Activated CD4-positive, alpha-beta T cell treated with anti-CD3 and anti-CD28 coated beads for 24 hours (primary cell): Measurements from ENCODE around the gene SDC3.

ENCODE experiments used
- DNase-seq, 2 donors: peaks; one replicate each; pipeline ENCODE4 v3.0.0-alpha.2; 2020; ENCODE audit warnings: low read depth in 2 of 2

SDC3 gene

DNA sequence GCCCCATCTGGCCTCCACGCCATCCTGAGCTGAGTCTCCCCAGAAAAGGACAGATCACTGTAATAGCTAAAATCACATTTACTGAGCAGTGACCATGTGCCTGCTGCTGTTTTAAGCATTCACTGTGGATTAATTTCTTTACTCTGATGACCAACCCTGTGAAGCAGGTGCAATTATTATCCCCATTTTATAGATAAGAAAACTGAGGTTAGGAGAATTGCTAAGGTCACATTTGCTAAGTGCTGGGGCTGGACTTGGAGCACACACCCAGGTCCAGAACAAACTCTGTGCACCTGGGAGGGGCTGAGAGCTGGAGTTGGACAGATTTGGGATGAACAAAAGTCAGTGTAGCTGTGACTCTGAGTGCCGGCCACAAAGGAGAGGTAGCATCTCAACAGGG lies 58.0 kb downstream of the SDC3 start:
- DNase-seq = no peak

DNA sequence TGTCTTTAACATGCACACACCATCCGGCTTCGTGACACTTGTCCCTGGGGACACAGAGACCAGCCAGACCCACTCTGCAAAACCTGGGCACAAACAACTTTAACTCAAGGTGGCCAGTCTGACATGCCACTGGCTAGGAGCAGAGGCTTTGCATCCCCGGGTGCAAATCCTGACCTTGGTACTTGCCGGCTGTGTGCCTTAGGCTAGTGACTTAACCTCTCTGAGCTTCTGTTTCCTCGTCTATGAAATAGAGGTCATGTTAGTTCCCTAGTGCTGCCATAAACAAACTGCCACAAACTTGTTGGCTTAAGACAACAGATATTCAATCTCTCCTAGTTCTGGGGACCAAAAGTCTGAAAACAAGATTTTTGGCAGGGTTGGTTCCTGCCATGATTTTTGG lies 60.4 kb downstream of the SDC3 start:
- no peak for DNase-seq

- DNase-seq = no peak
Measured at GRCh38 chr1:30847358-30847972, 61.1 kb downstream of the SDC3 start.

GRCh38 chr1:30846587-30846986 lies 62.0 kb downstream of the SDC3 start:
- no peak for DNase-seq

DNA sequence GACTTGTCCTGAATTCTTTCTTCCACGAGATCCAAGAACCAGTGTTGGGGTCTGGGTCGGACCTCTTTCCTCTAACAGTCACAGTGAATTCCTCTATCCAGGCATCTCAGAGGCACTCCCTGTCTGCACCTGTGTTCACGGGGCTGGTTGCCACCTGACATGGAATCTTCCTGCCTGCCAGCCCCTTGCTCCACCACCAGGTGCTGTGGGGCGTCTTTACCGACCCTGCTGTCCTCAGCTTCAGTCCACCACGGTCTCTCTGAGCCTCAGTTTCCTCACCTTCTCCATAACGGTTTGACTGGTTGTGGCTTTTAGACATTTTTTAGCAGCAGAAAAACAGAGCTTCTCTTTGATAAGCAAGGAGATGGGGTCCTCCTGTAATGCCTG lies 62.7 kb downstream of the SDC3 start:
- DNase-seq = no peak

DNA sequence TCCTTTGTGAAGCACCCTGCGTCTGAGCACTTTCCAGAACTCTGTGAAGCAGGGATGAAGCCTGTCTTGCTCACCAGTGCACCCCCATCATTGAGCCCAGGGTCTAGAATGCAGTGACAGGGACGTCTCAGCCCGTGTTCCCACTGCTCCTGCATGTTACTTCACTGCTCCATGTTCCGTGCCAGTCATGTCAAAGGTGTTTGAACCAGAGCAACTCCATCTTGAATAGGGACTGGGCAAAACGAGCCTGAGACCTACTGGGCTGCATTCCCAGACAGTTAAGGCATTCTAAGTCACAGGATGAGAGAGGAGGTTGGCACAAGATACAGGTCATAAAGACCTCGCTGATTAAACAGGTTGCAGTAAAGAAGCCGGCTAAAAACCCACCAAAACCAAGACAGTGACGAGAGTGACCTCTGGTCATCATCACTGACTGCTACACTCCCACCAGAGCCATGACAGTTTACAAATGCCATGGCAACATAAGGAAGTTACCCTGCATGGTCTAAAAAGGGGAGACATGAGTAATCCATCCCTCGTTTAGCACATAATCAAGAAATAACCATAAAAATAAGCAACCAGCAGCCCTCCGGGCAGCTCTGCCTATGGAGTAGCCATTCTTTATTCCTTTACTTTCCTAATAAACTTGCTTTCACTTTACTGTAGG lies 63.2 kb downstream of the SDC3 start:
- DNase-seq = no peak

DNA sequence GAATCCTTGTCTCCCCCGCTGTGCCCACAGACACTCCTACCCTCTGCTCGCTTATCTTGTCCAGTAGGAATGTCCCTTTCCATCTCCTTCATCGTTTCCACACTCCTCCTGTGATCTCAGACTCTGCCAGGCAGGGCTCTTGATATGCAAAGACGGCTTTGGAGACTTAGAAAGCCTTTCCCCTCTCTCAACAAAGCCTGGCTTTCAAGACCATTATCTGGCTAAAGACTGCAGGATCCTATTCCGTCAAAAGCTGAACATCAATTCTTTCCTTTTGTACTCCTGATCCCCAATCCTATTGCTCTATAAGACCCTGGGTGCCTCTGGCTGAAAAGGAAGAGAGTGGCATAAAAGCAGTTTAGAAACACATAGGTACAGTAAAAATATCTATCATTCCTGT lies 63.9 kb downstream of the SDC3 start:
- no peak for DNase-seq

DNA sequence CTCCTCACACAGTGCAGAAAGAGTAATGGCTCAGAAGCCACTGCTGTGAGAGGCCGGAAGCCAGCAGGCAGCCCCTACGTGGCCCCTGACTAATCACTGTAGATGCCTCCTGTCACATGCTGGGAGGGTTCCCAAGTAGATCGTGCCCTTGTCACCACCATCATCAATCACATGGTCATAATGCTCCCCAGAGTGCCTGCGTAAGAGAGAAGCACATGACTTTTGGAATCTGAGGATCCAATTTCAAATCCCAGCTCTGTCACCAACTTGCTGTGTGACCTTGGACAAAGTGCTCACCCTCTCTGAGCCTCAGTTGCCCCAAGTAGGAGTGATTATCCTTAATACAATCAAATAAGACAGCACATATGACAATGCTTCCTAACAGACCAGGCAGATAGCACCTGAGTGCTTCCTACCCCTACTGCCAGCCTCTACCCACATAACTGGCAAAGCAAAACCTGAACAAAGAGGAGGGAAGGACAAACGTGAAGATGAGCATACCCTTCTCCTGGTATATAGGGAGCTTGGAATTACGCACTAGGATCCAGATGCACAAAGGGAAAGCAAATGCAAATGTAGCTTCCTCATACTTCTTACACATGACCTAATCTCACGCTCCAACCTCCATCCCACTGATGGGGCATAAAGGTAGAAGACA lies 65.7 kb downstream of the SDC3 start:
- no peak for DNase-seq

DNA sequence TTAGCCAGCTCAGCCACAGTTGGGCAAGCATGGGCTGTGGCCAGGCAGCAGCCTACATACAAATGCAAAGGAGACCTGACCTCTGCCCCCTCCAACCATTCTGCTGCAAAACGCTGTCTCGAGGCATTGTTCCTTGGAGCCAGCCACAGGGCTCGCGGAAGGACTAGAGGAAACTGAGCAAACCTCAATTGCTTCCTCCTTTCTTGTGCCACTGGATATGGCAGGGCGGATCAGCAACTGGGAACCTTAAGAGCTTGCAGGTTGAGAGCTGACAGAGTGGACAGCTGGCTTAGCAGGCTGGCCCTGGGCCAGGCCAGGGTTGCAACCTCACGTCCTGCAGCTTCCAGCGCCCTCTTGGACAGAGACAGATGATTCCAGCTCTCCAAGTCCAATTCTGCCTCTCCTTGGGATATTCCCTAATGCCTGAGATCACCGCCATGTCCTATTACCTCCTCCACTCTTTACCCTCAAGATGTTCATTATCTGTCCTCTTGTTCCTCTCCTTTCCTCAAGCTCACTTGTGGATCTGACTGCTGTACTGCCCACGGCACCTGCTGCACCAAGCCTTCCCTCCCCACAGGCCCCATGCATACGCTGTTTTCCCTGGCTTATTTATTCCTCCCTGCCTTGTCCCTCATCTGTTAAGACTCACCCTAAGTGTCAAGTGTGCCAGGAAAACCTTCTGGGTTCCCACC lies 67.5 kb downstream of the SDC3 start:
- DNase-seq = no peak

DNA sequence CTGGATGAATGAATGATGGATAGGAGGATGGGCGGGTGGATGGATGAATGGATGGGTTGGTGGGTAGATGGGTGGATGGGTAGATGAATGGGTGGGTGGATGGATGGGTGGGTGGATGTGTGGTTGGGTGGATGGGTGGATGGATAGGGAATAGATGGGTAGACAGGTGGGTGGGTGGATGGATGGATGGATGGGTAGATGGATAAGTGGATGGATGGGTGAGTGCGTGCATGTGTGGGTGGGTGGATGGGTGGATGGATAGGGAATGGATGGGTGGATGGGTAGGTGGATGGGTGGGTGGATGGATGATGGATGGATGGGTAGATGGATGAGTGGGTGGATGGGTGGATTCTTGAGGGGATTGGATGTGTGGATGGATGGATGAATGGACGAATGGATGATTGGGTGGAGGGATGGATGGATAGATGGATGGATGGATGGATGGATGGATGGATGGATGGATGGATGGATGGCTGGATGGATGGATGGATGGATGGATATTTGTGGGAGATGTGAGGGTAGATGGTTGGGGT lies 68.7 kb downstream of the SDC3 start:
- DNase-seq = no peak

- DNase-seq = no peak
Measured at GRCh38 chr1:30838996-30839395, 69.6 kb downstream of the SDC3 start.

- no peak for DNase-seq
Measured at GRCh38 chr1:30837653-30838052, 70.9 kb downstream of the SDC3 start.

- no peak for DNase-seq
Measured at GRCh38 chr1:30834253-30834652, 74.3 kb downstream of the SDC3 start.

DNA sequence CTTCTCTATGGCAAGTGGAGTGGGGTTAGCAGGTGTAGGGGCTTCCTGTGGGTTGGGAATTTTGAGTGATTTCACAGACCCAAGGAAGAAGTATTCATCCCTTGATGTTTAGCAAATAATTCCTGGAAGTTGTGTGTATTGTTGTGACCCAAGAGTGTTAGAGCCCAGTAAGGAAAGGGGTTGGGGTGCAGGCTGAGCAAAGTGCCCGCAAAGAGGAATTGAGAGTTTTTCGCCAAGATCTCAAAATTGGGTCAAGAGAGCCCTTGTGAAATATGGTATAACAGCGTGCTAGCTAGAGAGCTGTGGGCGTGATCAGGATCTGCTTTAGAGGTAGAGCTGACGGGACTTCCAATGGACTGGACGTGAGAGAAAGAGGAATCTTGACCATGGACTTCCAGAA lies 78.0 kb downstream of the SDC3 start:
- no peak for DNase-seq

GRCh38 chr1:30829889-30830288 lies 78.7 kb downstream of the SDC3 start:
- DNase-seq = no peak

DNA sequence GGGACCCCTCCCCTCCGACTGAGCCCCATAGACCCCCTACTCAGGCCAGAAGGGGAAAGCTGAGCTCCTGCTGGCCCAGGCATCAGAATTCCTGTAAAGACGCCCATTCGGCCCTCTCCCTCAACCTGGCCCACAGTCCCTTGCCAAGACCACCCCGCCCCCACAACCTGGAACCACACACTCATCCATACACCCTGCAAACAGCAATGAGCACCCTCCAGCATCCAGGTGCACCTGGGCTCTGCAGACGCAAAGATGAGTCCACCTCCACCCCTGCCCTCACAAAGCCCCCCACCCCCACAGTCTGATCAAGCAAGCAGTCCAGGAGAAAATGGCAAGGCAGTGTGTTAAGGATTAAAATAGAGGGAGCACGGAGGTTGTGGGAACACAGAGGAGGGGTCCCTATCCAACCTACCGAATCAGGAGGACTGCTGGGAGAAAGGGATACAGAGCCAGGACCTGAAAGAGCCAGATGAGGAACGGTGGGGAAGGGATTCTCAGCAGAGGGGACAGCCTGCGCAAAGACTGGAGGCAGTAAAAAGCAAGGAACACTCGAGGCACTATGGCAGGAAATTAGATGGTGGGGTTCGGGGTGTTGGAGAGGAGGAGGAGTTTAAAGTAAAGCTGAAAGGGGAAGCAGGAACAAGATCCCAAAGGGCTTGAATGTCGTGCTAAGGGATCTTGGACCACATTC lies 83.7 kb downstream of the SDC3 start:
- no peak for DNase-seq

DNA sequence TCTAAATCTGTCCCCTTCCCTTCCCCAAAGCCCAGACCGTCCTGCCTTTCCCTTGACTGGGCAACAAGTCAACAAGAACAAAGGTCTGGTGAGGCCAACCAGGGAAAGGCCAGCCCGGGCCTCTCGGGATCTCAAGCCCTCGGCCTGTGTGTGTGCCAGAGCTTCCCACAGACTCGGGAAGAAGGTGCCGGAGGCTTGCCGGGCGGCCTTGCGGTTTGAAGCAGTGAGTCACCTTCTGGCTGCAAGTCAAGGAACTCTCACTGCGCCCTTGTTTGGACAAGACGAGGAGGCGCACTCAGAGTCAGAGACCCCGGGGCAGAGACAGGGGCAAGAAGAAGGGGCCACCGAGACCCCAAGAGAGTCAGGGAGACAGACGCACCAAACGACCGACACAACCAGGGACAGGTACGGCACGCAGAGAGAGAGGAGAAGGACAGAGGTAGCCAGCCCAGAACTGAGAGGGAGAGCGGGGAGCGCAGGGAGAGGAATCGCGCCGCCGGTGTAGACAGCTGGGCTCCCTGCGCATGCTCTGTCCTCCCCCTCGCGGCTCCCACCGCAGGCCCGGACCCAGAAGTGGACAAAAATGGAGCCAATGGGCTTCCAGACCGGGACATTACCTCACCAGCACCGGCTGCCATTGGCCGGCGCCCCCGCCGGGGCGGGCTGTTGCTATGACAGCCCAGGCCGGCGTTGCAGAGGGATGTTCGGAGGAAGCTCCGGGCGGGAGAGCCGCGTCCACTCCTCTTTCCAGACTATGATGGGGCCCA lies 84.4 kb downstream of the SDC3 start:
- DNase-seq = peak; percentile 17 to 46

- no peak for DNase-seq
Measured at GRCh38 chr1:30823627-30823968, 85.0 kb downstream of the SDC3 start.

GRCh38 chr1:30822966-30823581 lies 85.5 kb downstream of the SDC3 start:
- DNase-seq = no peak

- no peak for DNase-seq
Measured at GRCh38 chr1:30822006-30822405, 86.6 kb downstream of the SDC3 start.

DNA sequence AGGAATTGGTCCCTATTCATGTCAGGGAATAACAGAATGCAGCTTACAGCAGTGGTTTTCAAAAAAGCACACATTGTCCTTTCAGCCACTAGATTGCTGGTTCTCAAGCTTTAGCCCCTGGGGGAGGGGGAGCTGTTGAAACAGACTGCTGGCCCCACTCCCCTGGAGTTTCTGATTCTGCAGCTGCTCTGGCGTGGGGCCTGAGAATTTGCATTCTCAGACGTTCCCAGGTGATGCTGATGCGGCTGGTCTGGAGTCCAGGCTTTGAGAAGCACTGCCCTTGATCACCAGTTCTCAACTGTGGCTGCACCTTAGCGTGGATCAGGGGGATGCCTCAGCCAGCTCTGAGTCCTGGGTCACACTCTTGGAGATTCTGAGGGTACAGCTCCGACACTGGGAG lies 88.3 kb downstream of the SDC3 start:
- no peak for DNase-seq
